Measurements from ENCODE around the gene MED16.
"Not testable (repeated sequence)": the region's sequence is repeated elsewhere in the genome, so short reads cannot be mapped to it uniquely, and the experiment has no call there.

Gene MED16

GRCh38 chr19:853614-854220, 39.3 kb downstream of the MED16 start:
- DNase-seq (ENCODE audit: low read depth): not testable (repeated sequence)

- DNase-seq (ENCODE audit: low read depth): no peak
Measured at GRCh38 chr19:853014-853585, 39.9 kb downstream of the MED16 start.

- DNase-seq (ENCODE audit: low read depth): no peak
Measured at GRCh38 chr19:852136-853013, 40.6 kb downstream of the MED16 start, which contains the start of gene ELANE. TSS of gene ELANE (plus strand) at chr19:852303. CDS start at chr19:852329, 26 bp downstream.

- DNase-seq (ENCODE audit: low read depth): no peak
Measured at GRCh38 chr19:850979-851335, 42.0 kb downstream of the MED16 start.

- DNase-seq (ENCODE audit: low read depth): no peak
Measured at GRCh38 chr19:850221-850978, 42.6 kb downstream of the MED16 start.

- not testable (repeated sequence) for DNase-seq (ENCODE audit: low read depth)
Measured at GRCh38 chr19:849195-849594, 43.8 kb downstream of the MED16 start.

- DNase-seq (ENCODE audit: low read depth): no peak
Measured at GRCh38 chr19:848386-848921, 44.5 kb downstream of the MED16 start.

GRCh38 chr19:845707-846521, 47.1 kb downstream of the MED16 start:
- no peak for DNase-seq (ENCODE audit: low read depth)

GRCh38 chr19:844546-844971, 48.4 kb downstream of the MED16 start:
- no peak for DNase-seq (ENCODE audit: low read depth)

GRCh38 chr19:843836-844545, 49.0 kb downstream of the MED16 start:
- DNase-seq (ENCODE audit: low read depth): no peak

GRCh38 chr19:843180-843835, 49.7 kb downstream of the MED16 start:
- no peak for DNase-seq (ENCODE audit: low read depth)

GRCh38 chr19:842802-843179, 50.2 kb downstream of the MED16 start:
- DNase-seq (ENCODE audit: low read depth): not testable (repeated sequence)

GRCh38 chr19:840519-841206, 52.3 kb downstream of the MED16 start, which contains the start of gene PRTN3:
TSS of gene PRTN3 (plus strand) at chr19:840999. CDS start at chr19:841009, 10 bp downstream.
- DNase-seq (ENCODE audit: low read depth): no peak

- DNase-seq (ENCODE audit: low read depth): no peak
Measured at GRCh38 chr19:835210-835810, 57.7 kb downstream of the MED16 start.

GRCh38 chr19:834216-834615, 58.8 kb downstream of the MED16 start:
- no peak for DNase-seq (ENCODE audit: low read depth)

GRCh38 chr19:831407-832369, 61.3 kb downstream of the MED16 start:
- DNase-seq (ENCODE audit: low read depth): no peak

GRCh38 chr19:829129-829758, 63.7 kb downstream of the MED16 start:
- no peak for DNase-seq (ENCODE audit: low read depth)
